Prostate gland (tissue), 2 donors: ENCODE measurements around the gene LRSAM1. TPM values are rescaled to one million over a fixed set of nuclear protein-coding genes. Genes with fewer than 3 reads are reported as not detected.

ENCODE experiments used
- DNase-seq: peaks from one replicate; pipeline ENCODE4 v3.0.0-alpha.2; 2019; ENCODE audit warnings: low spot score
- H3K27ac ChIP-seq, 2 donors: fragments of 200-600 bp; sonication (generic); 2 replicates each; pipeline ENCODE4 v1.5.1; 2017 to 2019
- H3K27me3 ChIP-seq: fragments of 200-600 bp; sonication (generic); replicated peaks from 2 replicates; pipeline ENCODE4 v1.5.1; 2019; ENCODE audit not compliant: insufficient read depth
- H3K36me3 ChIP-seq, 2 donors: fragments of 200-600 bp; sonication (generic); 1 replicate in 1 of 2; 2 replicates in 1 of 2; pipeline versions ENCODE4 v1.5.1 to v1.8.1; 2017 to 2019
- H3K4me1 ChIP-seq: fragments of 200-600 bp; sonication (generic); replicated peaks from 2 replicates; pipeline ENCODE4 v1.5.1; 2019
- H3K4me3 ChIP-seq, 2 donors: fragments of 200-600 bp; sonication (generic); 2 replicates each; pipeline ENCODE4 v1.5.1; 2017 to 2019
- H3K9me3 ChIP-seq: fragments of 200-600 bp; sonication (generic); 2 replicates; pipeline ENCODE4 v1.5.1; 2017
- CTCF ChIP-seq, 4 experiments: fragments of 200-600 bp in 2 of 4; fragments of 450-650 bp in 2 of 4; sonication (generic) in 2 of 4; IDR thresholded peaks; 1 replicate in 3 of 4; 2 replicates in 1 of 4; pipeline ENCODE4 v1.5.1; 2016 to 2019; ENCODE audit warnings: antibody characterized with exemption in 4 of 4, mild to moderate bottlenecking in 2 of 4, moderate library complexity in 2 of 4
- POLR2A ChIP-seq: fragments of 450-650 bp; IDR thresholded peaks from one replicate; pipeline ENCODE4 v1.6.1; 2016; ENCODE audit warnings: antibody characterized with exemption, mild to moderate bottlenecking
- POLR2AphosphoS5 ChIP-seq: sonication (generic); formaldehyde crosslinking; IDR thresholded peaks from one replicate; pipeline ENCODE4 v1.6.1; 2017; ENCODE audit warnings: antibody characterized with exemption
- WGBS: methylation state at CpG from one replicate; pipeline ENCODE4 v1.1.5; 2018; 5-methylcytosine and 5-hydroxymethylcytosine counted together
- intact Hi-C: fragments of 100-400 bp; cut with DNase I; formaldehyde crosslinking; loops from one replicate; pipeline ENCODE4 v1.14.2; 2022
- total RNA-seq, 2 donors: library from RNA; depleted of rRNA; stranded (reverse); fragments of >200 nt; gene quantifications; one replicate each; pipeline ENCODE4 v1.1.0, GENCODE V29; 2016

The LRSAM1 gene
- total RNA-seq, 2 donors from 2014 or later, result 14.8 to 30.5 TPM

GRCh38 chr9:127479507-127480081, 28.3 kb downstream of the LRSAM1 start:
- DNase-seq, result no peak
- Histone ChIP-seq H3K4me3 (no peak overlapping the region), H3K4me1 (no peaks in the 10 kb centered on the region), H3K27me3 (no peaks in the 10 kb centered on the region), H3K9me3 (no peaks in the 10 kb centered on the region), H3K36me3 (peaks cover 0 to 14% of the 10 kb centered on the region in 2 donors), H3K27ac (no peak overlapping the region)
- 89% methylated on average over 17 of the region's 17 CpGs for WGBS
- intact Hi-C loops, result no loop called here
- TF ChIP-seq POLR2A, result no peak
- no peak for TF ChIP-seq CTCF (IDR thresholded peaks at IDR 0.05)
- TF ChIP-seq POLR2AphosphoS5, result no peak

- H3K9me3 ChIP-seq, result no peaks in the 10 kb centered on the region
- no peak overlapping the region for H3K4me3 ChIP-seq
- no peak for TF ChIP-seq POLR2AphosphoS5
- TF ChIP-seq POLR2A, result no peak
- no peak for TF ChIP-seq CTCF (IDR thresholded peaks at IDR 0.05)
- intact Hi-C loops, result no loop called here
- no peaks in the 10 kb centered on the region for H3K4me1 ChIP-seq
- H3K27me3 ChIP-seq, result no peaks in the 10 kb centered on the region
- DNase-seq, result no peak
- peaks cover 10 to 14% of the 10 kb centered on the region in 2 donors for H3K36me3 ChIP-seq
- 98% methylated on average over 9 of the region's 9 CpGs for WGBS
- no peak overlapping the region for H3K27ac ChIP-seq
These were observed 31.4 kb downstream of the LRSAM1 start for GRCh38 chr9:127482662-127483061.

DNA sequence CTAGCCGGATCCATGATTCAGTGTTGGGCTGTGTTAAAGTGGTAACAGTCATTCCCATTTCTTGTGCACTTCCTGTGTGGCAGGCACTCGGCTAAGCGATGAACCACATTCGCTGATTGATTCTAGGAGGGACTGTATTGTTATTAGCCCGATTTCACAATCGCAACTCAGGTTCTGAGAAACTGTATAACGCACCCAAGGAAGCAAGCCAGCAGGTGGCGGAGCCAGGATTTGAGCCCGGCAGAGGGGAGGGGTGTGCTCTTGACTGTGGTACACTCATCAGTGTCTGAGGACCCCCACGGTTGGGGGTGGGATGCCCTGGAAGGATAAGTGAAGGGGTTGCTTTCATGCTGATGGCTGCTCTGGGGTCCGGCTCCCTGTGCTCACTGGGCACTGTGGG, 34.7 kb downstream of the LRSAM1 start:
- Histone ChIP-seq H3K27me3 (no peaks in the 10 kb centered on the region), H3K27ac (peak overlapping the region in 1 of 2 donors; percentile 17), H3K9me3 (no peaks in the 10 kb centered on the region), H3K4me1 (no peaks in the 10 kb centered on the region), H3K4me3 (no peak overlapping the region), H3K36me3 (peaks cover 0 to 10% of the 10 kb centered on the region in 2 donors)
- intact Hi-C loops, result no loop called here
- no peak for DNase-seq
- TF ChIP-seq POLR2AphosphoS5 (no peak), CTCF (IDR thresholded peaks at IDR 0.05) (no peak), POLR2A (no peak)
- 82% methylated on average over 11 of the region's 11 CpGs for WGBS

DNA sequence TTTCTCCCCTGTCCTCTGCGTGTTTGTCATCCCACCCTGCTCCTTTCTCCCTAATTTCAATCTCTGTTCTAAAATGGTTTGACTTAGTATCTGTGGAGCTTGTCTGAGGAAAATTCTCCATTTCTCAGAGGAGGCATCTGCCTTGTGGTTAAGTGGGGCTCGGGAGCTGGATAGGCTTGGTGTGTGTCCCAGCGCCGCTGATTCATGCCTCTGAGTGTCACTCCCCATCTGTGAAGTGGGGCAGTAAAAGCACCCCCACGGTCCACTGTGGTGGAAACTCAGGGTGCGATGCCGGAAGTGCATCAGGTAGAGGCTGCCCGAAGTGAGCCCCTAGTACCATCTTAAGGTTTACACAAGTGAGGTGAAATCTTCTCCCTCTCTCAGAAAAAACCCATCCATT, 37.6 kb downstream of the LRSAM1 start:
- Histone ChIP-seq H3K36me3 (peaks cover 0 to 10% of the 10 kb centered on the region in 2 donors), H3K9me3 (no peaks in the 10 kb centered on the region), H3K27me3 (no peaks in the 10 kb centered on the region), H3K4me3 (no peak overlapping the region), H3K27ac (no peak overlapping the region), H3K4me1 (no peaks in the 10 kb centered on the region)
- intact Hi-C loops, result no loop called here
- no peak for TF ChIP-seq POLR2A
- no peak for TF ChIP-seq POLR2AphosphoS5
- TF ChIP-seq CTCF (IDR thresholded peaks at IDR 0.05), result no peak
- no peak for DNase-seq
- 85% methylated on average over 8 of the region's 8 CpGs for WGBS

DNA sequence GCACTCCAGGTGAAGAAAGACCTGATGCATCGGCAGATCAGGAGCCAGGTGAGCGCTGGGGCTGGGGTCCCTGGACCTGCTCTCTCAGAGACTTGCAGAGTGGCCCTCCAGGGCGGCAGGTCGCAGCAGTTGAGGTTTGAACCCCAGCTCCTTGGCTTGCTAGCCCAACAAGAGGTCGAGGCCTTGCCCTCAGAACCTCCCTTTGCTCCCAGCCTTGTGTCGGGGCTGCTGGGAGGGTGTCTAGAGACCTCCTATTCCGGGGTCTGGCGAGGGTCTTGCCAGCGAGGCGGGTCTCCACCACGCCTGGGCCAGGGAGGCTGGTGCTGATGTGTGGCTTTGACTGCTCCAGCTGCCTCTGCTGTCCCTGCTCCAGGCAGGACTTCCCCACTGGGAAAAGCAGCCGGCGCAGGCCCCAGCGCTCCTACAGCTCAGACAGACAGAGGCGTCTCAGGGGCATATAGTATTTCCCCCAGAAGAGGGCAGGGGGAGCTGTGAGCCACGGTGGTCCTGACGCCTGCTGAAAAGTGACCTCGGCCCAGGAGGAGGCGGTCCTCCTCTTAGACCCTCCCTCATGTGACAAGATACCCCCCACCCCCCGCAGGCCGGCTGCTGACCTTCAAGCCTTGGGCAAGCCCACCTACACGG, 38.3 kb downstream of the LRSAM1 start:
- no peaks in the 10 kb centered on the region for H3K4me1 ChIP-seq
- TF ChIP-seq CTCF (IDR thresholded peaks at IDR 0.05), result no peak
- no peak for TF ChIP-seq POLR2AphosphoS5
- TF ChIP-seq POLR2A, result no peak
- WGBS, result 87% methylated on average over 19 of the region's 22 CpGs
- H3K4me3 ChIP-seq, result no peak overlapping the region
- H3K27me3 ChIP-seq, result no peaks in the 10 kb centered on the region
- no peak overlapping the region for H3K27ac ChIP-seq
- intact Hi-C loops, result no loop called here
- peaks cover 0 to 10% of the 10 kb centered on the region in 2 donors for H3K36me3 ChIP-seq
- DNase-seq, result no peak
- H3K9me3 ChIP-seq, result no peaks in the 10 kb centered on the region
